ENCODE measurements around the gene VWA2. TPM values are rescaled to one million over a fixed set of nuclear protein-coding genes. Genes with fewer than 3 reads are reported as not detected.
"Not testable (repeated sequence)": the region's sequence is repeated elsewhere in the genome, so short reads cannot be mapped to it uniquely, and the experiment has no call there.

VWA2 gene
- total RNA-seq, 4 donors from 2014 or later, result 0.64 to 3.3 TPM; not detected in 2

DNA sequence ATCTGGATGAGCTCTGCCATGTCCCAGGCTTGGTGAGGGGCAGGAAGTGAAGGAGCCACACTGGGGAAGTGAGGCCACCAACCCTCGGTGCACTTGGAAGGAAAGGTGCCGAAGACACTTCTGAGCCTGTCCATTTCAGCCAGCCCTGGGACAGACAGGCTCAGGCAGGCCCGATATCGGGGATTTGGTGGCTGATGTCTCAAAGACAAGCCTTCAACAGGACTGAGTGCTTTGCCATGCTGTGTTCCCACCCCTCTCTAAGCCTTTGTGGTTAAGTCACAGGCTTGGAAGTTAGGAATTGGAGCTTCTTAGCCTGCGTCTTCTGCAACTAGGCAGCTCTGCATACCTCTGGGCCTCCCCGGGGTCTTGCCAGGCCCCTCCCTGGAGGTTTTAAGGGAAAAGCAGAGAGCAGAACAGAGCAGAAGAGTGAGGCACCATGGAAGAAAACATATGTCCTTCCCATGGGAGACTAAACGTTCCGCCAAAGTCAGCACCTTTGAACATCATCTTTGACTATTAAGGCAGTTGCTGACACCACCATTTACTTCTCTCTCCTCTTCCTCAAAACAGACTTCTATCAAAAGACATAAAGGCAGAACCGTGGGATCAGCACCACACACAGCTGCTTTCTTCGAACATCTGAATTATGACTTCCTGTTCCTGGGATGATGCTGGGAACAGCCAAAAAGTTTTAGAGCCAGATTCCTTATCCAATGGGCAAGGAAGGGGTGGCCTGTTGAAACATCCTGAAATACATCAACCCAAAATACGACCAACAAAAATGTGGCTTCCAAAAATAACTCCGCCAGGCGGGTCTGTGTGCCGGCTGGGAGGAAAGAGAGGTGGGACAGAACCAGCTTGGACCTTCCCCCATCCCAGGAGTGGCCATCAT lies 93.5 kb downstream of the VWA2 start:
- no peak for DNase-seq
- Histone ChIP-seq H3K4me3 (no peak overlapping the region), H3K27ac (peak overlapping the region; percentile 5 to 57 (median 25)), H3K27me3 (no peaks in the 10 kb centered on the region), H3K4me1 (peaks cover 0 to 8% (median 0%) of the 10 kb centered on the region in 4 donors), H3K9me3 (no peaks in the 10 kb centered on the region), H3K36me3 (no peaks in the 10 kb centered on the region)
- TF ChIP-seq POLR2A (IDR thresholded peaks at IDR 0.05), result no peak
- TF ChIP-seq, protein P1, sequence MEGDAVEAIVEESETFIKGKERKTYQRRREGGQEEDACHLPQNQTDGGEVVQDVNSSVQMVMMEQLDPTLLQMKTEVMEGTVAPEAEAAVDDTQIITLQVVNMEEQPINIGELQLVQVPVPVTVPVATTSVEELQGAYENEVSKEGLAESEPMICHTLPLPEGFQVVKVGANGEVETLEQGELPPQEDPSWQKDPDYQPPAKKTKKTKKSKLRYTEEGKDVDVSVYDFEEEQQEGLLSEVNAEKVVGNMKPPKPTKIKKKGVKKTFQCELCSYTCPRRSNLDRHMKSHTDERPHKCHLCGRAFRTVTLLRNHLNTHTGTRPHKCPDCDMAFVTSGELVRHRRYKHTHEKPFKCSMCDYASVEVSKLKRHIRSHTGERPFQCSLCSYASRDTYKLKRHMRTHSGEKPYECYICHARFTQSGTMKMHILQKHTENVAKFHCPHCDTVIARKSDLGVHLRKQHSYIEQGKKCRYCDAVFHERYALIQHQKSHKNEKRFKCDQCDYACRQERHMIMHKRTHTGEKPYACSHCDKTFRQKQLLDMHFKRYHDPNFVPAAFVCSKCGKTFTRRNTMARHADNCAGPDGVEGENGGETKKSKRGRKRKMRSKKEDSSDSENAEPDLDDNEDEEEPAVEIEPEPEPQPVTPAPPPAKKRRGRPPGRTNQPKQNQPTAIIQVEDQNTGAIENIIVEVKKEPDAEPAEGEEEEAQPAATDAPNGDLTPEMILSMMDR (IDR thresholded peaks at IDR 0.05), result no peak
- TF ChIP-seq POLR2AphosphoS5 (IDR thresholded peaks at IDR 0.05), result peak in 2 of 3 donors; percentile 32 to 33
- in situ Hi-C loops (cut with MboI; ENCODE audit: low pct_ligation_motif_present in 1 of 4, low pct_unique_long_range_greater_than_20kb in 1 of 4, low sequenced_read_pairs in 3 of 4), result no loop called here
- intact Hi-C loops (cut with DNase I; ENCODE audit: low total_unique reads), result no loop called here
- 50 to 65% methylated on average over 5 to 14 of the region's 14 CpGs for WGBS, 2 donors (ENCODE audit: low coverage in 1 of 2)

DNA sequence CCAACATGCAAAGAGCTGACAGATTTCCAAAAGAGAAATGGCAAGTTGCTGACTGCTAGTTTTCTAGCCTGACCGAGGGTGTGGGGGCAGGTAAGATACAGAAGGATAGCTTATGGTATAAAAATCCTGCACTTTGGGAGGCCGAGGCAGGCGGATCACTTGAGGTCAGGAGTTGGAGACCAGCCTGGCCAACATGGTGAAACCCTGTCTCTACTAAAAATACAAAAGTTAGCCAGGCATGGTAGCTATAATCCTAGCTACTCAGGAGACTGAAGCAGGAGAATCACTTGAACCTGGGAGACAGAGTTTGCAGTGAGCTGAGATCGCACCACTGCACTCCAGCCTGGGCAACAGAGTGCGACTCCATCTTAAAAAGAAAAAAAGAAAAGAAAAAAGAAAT lies 94.4 kb downstream of the VWA2 start:
- DNase-seq; H3K36me3 ChIP-seq; H3K9me3 ChIP-seq; in situ Hi-C loops (cut with MboI; ENCODE audit: low pct_ligation_motif_present in 1 of 4, low pct_unique_long_range_greater_than_20kb in 1 of 4, low sequenced_read_pairs in 3 of 4); H3K4me3 ChIP-seq; H3K27me3 ChIP-seq; H3K4me1 ChIP-seq; intact Hi-C loops (cut with DNase I; ENCODE audit: low total_unique reads): not testable (repeated sequence)
- peak overlapping the region in 3 of 4 donors; percentile 5 to 35 (median 15) for H3K27ac ChIP-seq
- 82 to 86% methylated on average over 5 of the region's 5 CpGs for WGBS, 2 donors (ENCODE audit: low coverage in 1 of 2)

DNA sequence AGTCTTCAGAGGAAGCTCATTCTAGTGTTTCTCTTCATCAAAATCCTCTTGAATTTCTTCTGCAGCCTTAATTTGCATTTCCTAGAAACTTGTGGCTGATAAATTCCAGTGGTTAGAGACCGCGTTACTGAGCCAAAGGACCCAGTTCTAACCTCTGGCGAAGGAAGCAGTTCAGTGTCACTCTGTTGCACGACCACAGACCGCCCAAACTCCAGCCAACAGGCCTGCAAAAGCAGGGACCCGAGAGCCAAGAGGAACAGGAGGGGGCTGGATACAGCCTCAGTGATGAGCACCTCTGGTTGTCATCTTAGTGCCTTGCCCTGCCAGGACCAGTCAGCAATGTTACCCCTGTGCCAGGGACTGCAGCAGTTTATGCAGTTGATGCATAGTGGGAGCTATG lies 95.2 kb downstream of the VWA2 start:
- 69% methylated on average over 6 of the region's 6 CpGs; no CpG with 5 or more reads in 1 of the 2 donors for WGBS, 2 donors (ENCODE audit: low coverage in 1 of 2)
- DNase-seq, result no peak
- in situ Hi-C loops (cut with MboI; ENCODE audit: low pct_ligation_motif_present in 1 of 4, low pct_unique_long_range_greater_than_20kb in 1 of 4, low sequenced_read_pairs in 3 of 4) (no loop called here), intact Hi-C loops (cut with DNase I; ENCODE audit: low total_unique reads) (no loop called here)
- H3K4me1 ChIP-seq, result peaks cover 0 to 8% (median 0%) of the 10 kb centered on the region in 4 donors
- no peak overlapping the region for H3K4me3 ChIP-seq
- TF ChIP-seq, protein P1 (IDR thresholded peaks at IDR 0.05), result no peak
- TF ChIP-seq POLR2AphosphoS5 (IDR thresholded peaks at IDR 0.05) (no peak), POLR2A (IDR thresholded peaks at IDR 0.05) (no peak), EP300 (IDR thresholded peaks at IDR 0.05; ENCODE audit: low read depth) (no peak)
- no peak overlapping the region for H3K27ac ChIP-seq
- no peaks in the 10 kb centered on the region for H3K36me3 ChIP-seq
- no peaks in the 10 kb centered on the region for H3K9me3 ChIP-seq
- no peaks in the 10 kb centered on the region for H3K27me3 ChIP-seq

DNA sequence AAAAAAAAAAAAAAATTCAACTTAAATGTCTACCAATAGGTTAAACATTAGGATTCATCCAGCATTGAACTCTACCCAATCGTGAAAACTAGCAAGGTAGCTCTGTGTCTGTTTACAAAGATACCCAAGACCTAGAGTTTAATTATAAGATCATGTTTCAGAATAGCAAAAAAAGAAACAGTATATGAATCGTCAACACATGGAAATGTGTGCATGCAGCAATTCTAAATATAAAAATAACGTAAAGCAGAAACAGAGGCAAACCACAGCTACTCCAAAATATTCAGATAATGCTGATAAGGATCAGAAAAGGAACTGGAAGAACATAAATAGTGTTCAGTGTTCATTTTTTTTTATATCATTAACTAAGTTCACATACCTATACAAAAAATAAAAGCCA lies 96.6 kb downstream of the VWA2 start:
- Histone ChIP-seq H3K4me1 (peaks cover 0 to 8% (median 0%) of the 10 kb centered on the region in 4 donors), H3K27me3 (no peaks in the 10 kb centered on the region), H3K4me3 (no peak overlapping the region), H3K27ac (no peak overlapping the region), H3K9me3 (no peaks in the 10 kb centered on the region), H3K36me3 (no peaks in the 10 kb centered on the region)
- intact Hi-C loops (cut with DNase I; ENCODE audit: low total_unique reads), result no loop called here
- DNase-seq, result no peak
- TF ChIP-seq, protein P1 (IDR thresholded peaks at IDR 0.05), result no peak
- no peak for TF ChIP-seq EP300 (IDR thresholded peaks at IDR 0.05; ENCODE audit: low read depth)
- TF ChIP-seq POLR2AphosphoS5 (IDR thresholded peaks at IDR 0.05), result no peak
- TF ChIP-seq POLR2A (IDR thresholded peaks at IDR 0.05), result no peak
- in situ Hi-C loops (cut with MboI; ENCODE audit: low pct_ligation_motif_present in 1 of 4, low pct_unique_long_range_greater_than_20kb in 1 of 4, low sequenced_read_pairs in 3 of 4), result no loop called here
- 67 to 81% methylated on average over 2 to 3 of the region's 3 CpGs for WGBS, 2 donors (ENCODE audit: low coverage in 1 of 2)

Data from transverse colon (tissue), 4 donors.